GM12874 (cell line): ENCODE measurements around the gene ELOVL7.

ENCODE experiments used
- TF ChIP-seq, protein P1 (sequence below): IDR thresholded peaks from 2 replicates; pipeline ENCODE4 v1.5.1; 2011; ENCODE audit warnings: low read depth, mild to moderate bottlenecking, control low read depth, low read length, moderate library complexity; ENCODE audit not compliant: insufficient read depth

The ELOVL7 gene

DNA sequence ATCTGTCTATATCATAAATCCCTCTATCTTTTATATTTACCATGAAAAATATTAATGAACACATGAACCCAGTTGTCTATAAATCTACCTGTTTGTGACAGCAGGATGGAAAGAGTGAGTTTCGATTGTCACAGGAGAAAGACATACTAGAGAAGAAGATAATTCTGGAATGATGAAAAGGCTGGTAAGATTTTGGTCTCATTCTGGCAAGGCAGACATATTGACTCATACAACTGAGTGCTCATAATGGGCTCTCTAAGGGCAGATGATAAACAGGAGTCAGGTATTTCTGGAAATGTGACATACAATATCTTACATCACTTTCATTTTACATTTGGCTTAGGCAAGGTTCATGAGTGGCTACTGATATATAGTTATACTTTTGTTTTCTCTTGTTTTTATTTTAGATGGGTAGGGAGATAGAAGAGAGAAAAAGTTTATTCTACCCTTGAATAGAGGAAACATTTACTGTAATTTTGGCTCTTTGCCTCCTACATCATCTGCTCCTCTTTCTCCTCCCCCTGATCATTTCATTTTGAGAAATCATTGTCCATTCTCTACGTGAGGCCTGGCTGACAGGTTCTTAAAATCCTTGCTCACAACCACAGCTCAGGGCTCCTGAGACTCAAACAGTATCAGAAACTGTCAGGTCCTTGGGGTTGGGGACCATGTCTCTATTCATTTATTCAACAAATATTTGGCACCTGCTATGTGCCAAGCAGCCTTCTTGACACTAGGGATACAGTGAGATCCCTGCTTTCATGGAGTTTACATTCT is 14.4 kb downstream of the ELOVL7 start:
- TF ChIP-seq, protein P1, sequence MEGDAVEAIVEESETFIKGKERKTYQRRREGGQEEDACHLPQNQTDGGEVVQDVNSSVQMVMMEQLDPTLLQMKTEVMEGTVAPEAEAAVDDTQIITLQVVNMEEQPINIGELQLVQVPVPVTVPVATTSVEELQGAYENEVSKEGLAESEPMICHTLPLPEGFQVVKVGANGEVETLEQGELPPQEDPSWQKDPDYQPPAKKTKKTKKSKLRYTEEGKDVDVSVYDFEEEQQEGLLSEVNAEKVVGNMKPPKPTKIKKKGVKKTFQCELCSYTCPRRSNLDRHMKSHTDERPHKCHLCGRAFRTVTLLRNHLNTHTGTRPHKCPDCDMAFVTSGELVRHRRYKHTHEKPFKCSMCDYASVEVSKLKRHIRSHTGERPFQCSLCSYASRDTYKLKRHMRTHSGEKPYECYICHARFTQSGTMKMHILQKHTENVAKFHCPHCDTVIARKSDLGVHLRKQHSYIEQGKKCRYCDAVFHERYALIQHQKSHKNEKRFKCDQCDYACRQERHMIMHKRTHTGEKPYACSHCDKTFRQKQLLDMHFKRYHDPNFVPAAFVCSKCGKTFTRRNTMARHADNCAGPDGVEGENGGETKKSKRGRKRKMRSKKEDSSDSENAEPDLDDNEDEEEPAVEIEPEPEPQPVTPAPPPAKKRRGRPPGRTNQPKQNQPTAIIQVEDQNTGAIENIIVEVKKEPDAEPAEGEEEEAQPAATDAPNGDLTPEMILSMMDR, result no peak

DNA sequence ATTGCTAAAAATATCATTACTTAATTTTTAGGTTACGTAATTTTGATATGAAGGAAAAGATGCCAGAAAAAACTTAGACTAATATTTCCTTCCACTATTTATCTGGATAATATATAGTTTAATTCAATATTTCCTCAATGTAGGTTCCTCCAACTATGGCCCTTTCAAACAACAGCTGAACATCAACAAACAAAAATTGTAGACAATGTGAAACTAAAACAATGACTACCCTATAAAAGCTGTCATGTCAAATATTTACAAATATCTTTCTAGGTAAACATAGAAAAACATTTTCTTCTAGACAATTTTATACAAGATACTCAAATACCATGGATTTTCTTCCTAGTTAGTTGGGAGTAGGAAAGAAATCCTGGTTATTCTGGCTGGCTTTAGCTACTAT is 16.9 kb downstream of the ELOVL7 start:
- TF ChIP-seq, protein P1, result no peak

DNA sequence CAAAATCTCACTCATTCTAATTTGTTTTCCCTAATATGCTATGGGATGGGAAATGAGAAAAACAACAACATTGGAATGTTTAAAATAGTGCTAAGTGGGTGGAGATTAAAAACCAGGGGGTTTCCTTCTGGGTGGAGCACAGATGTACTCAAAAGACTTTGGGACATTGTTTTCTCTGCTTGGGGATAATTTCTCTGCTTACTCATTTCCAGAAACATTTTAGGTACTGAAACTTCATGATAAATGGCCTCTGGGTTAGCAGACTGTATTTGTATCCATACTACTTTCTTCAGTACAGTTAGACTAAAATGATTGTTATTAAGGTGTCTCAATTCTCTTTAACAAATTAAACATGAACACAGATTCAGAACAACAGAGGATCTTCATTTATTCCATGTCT is 17.4 kb downstream of the ELOVL7 start:
- TF ChIP-seq, protein P1, result no peak

DNA sequence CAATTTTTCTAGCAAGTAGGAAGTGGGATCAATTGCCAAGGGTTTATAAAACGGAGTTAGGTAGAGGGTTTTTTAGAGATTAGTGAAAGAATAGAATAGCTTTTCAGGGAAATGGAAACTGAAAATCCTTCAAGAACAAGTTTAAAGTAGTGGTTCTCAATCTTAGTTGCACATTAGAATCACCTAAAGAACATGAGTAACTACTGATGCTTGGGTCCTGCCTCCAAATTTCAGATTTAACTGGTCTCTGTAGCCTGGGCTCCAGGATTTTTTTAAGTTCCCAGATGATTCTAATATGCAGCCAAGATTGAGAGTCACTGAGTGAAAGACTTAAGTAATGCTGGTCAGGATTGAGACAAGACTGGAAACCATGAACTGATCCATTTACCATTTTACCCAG is 20.5 kb downstream of the ELOVL7 start:
- TF ChIP-seq, protein P1, result no peak

DNA sequence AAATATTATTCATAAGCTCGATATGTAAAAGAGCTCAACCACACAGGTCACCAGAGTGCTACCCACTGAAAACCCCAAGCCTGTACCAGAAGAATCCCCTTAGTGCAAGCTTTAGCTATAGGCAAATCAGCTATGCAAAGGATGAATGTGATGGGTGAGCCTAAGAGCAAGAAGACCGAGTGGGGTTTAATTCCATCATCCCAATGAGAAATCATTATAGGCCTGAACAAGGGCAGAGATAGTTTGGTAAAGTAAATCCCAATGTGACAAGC is 21.8 kb downstream of the ELOVL7 start:
- TF ChIP-seq, protein P1, result no peak

DNA sequence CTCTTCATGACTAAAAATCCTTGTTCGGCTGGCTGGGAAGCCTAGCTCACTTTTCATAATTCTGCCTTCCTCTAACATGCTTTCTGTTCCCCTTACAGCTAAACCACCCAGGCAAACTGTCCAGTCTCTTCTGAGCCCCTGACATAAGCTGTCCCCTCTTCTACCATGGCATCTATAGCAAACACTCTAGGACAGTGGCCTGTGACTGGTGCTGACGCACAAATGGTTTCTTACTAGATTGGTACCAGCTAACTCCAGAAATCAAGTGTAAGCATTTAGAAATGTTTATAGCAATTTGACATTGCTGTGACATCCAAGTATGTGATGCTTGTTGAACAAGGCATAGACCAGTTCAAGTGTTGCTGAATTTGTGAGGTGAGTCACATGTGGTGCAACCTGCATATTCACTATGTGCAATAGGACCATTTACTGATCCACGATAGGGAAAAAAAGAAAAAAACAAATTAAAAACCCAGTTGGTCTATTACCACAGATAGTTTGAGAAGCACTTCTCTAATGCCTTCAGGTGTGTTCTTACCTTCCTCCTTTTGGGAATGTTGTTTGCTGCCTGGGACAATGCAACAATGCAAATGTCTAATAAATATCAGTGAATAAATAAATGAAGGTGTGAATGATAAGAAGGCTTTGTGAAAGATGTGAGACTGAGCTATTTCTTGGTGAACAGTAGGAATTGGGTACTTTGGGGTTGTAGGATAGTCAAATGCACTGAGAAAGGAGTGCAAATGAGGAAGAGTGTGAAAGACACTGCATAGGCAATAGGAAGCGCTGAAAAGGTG is 22.4 kb downstream of the ELOVL7 start:
- TF ChIP-seq, protein P1, result no peak

DNA sequence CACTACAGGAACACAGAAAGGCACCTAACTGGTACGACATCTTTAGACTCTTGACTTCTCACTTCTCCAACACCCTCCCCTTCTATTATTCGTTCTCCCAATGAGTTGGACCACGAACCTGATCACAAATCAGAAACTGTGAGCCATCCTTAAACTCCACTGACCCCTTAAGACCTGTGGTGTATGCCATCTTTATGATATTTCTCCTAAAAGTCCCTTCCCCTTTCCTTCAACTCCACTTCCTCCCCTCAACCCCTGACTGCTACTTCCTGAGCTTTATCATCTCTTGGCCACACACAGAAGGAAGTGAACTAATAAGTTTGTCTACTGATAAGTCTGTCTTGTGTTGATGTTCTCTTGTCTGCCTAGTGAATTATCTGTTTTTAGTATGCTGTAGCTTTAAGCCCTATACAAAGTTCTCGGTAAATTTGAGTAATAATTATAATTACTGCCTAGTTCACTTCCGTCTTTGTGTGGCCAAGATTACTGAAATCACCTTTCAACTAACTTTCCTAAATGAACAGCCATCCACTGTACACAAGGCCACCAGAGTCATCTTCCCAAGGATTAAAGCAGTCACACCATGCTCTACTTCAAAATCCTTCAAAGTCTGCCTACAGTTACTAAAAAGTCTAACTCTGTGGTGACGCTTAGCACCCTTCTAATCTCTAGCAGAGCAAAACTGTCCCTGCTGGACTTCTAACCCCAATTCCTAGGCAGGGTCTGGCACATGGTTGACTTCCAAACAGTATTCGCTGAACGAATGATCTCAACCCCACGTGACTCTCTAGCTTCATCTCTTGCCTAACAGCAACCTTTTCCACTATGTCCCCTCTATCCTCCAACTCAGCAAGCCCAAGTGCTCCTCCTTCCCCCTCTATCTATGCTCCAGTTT is 23.2 kb downstream of the ELOVL7 start:
- TF ChIP-seq, protein P1, result no peak
